HG02678 (cell line): ENCODE data around the gene SEMA4G.

Experiments
- ATAC-seq: cut with Tn5 transposase; IDR thresholded peaks from one replicate; pipeline ENCODE4 v1.9.1; 2021; ENCODE audit warnings: mild to moderate bottlenecking, moderate library complexity; ENCODE audit not compliant: unreplicated experiment

SEMA4G gene, protein sequence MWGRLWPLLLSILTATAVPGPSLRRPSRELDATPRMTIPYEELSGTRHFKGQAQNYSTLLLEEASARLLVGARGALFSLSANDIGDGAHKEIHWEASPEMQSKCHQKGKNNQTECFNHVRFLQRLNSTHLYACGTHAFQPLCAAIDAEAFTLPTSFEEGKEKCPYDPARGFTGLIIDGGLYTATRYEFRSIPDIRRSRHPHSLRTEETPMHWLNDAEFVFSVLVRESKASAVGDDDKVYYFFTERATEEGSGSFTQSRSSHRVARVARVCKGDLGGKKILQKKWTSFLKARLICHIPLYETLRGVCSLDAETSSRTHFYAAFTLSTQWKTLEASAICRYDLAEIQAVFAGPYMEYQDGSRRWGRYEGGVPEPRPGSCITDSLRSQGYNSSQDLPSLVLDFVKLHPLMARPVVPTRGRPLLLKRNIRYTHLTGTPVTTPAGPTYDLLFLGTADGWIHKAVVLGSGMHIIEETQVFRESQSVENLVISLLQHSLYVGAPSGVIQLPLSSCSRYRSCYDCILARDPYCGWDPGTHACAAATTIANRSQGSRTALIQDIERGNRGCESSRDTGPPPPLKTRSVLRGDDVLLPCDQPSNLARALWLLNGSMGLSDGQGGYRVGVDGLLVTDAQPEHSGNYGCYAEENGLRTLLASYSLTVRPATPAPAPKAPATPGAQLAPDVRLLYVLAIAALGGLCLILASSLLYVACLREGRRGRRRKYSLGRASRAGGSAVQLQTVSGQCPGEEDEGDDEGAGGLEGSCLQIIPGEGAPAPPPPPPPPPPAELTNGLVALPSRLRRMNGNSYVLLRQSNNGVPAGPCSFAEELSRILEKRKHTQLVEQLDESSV

DNA sequence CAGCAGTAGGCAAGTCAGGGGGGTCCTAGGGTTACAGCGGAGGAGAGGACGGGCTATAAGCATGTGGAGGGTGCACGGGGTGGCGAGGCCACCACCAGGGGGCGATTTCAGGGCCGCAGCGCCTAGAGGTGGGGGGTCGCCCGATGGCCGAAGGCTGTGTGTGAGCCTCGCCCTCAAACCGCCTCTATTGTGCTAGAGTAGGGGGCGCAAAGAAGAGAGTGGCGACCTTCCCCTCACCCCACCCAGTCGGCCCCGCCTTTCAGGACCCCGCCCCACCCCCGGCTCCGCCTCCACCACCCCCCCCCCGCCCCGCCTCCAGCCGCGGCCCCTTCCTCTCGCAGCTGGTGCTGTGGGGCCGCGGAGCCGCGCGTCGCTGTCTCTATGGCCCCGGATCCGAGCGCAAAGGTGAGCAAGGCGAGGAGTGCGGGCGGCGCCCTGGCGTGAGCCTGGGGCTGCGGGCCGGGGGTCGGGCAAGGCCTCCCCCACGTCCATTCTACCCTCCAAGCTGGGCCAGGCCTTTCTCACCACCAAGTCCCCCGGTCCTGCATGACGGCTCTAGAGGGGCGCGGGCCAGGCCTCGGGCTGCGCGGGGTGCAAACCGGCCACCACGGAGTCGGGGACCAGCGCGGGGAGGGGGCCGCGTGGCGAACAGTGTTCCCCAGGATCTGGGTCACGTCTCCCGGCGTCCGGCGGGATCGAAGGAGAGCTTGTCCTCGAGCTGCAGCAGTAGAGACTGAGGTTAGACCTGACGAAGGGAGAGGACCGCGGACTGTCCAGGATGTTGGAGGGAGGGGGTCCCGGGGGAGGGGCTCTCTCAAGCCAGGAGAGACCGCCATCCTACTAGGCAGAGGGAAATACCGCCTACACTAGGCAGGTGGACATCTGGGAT is at the start of gene SEMA4G:
TSS of gene SEMA4G (plus strand) at position 318 of the 889 bp plus-strand sequence. CDS start 3,409 bp downstream, outside the sequence.
- peak; percentile 52 for ATAC-seq

DNA sequence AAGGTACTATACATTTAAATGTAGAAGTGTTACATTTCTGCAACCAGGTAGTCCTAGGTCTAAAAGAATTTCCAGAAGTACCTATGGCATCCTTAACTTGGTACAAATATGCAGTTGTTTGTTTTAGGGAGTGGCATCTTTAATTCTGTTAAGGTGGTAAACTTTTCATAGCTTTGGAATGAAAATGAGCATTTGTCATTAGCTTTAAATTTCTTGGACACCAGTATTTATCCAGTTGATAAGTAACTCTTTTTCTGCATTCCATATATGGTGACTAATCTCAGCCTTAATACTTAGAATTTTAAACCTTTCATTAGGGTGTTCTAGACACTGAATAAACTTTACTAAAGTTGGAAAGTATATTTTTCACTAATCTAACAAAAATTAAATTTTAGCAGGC is 45.7 kb upstream of the SEMA4G start:
- no peak for ATAC-seq

DNA sequence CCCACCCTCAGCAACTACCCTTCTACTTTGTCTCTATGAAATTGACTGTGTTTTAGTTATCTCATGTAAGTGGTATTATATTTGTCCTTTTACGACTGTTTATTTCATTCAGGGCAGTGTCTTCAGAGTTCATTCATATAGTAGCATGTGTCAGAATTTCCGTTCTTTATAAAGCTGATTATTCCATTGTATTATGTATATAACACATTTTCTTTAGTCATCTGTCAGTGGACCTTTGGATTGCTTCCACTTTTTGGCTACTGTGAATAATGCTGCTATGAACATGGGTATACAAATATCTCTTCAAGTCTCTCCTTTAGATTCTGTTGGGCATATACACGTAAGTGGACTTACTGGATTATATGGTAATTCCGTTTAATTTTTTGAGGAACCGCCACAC is 42.0 kb upstream of the SEMA4G start:
- ATAC-seq, result no peak

DNA sequence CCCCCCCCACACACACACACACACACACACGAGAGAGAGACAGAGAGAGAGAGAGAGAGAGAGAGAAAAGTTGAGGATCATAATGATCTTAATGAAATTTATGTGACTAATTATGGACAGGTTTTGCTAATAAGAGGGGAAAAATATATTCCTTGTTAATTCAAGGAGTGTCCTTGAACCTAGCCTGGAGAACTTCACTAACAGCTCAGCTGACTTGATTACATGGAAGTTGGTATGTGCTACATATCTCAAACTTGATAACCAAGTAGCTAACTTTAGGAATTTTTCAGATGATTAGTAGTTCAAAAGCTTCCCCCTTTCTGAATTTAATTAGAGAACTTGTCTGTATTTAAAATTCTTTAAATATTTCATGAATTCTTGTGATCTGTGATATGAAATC is 41.3 kb upstream of the SEMA4G start:
- no peak for ATAC-seq

DNA sequence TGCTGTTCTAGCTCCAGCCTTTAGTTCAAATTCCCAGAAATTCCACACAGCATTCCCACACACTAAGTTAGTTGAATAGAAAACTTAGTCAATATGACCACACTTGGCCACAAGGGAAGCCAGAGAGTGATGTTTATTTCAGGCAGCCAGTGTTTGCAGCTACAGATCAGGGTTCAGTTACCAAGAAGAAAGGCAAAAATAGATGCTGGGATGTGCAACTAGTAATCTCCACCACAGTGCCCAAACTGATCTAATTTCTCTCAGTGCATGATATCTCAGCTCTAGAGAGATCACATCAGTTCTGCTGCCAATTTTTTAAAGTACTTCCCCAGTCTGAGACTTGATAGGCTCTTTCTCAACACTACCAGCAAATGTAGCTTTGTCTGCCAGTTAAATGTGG is 38.9 kb upstream of the SEMA4G start:
- no peak for ATAC-seq

DNA sequence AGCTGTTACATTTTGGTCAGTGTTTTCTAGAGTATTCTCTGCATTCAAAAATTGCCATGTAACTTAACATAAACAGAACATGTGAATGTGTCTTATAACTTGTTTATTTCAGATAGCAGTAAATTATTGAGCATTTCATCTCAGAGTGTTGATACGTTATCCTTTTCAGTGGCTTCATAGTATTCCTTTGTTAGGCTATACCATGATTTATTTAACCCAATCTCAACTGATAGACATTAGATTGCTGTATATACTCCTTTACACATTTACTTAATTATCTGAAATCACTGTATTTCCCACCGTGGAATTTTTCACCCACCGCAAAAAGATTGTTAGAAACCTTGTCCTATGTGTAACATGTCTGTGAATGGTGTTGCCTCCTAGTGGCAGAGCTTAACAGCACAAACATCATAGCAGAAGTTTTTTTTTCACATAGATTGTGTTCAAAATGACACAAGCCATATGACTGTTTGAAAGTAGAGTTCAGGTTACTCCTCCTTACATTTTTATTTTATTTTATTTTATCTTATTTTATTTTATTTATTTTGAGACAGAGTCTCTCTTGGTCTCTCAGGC is 35.1 kb upstream of the SEMA4G start:
- no peak for ATAC-seq

DNA sequence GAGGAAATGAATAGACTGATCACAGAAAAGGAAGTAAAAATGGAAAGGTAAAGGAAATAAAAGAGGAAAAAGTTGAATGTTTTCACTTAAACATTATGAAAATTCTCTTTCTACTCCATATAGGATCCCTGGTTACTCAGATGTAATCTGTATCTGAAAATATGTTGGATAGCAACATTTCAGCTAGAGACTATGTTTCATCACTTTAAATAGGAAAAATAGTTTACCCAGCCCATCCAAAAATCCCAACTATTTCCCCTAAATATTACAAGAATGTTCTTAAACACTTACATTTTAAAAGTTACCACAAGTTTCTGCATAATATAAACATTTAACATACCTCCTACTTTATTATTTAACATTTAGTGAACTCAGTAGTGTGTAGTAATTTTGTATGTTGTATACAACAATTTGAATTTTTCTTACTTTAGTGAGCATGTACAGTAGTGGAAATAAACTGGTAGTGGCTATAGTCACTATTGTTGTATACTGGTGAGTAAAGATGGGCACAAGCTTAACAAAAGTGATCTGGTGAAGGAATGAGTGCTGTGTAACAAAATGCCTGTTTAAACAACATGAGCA is 29.4 kb upstream of the SEMA4G start:
- no peak for ATAC-seq

DNA sequence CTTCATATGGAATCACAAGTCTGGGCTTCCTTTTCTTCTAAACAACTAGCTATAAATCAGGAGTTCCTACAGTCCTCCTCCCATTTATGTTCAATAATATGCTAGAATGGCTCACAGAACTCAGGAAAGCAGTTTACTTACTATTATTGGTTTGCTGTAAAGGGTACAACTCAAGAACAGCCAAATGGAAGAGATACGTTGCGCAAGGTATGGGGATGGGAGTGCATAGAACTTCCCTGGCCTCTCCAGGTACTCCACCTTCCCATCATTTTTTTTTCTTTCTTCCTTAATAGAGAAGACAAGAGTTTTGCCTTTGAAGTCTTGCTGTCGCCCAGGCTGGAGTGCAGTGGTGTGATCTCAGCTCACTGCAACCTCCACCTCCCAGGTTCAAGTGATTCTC is 27.1 kb upstream of the SEMA4G start:
- no peak for ATAC-seq

DNA sequence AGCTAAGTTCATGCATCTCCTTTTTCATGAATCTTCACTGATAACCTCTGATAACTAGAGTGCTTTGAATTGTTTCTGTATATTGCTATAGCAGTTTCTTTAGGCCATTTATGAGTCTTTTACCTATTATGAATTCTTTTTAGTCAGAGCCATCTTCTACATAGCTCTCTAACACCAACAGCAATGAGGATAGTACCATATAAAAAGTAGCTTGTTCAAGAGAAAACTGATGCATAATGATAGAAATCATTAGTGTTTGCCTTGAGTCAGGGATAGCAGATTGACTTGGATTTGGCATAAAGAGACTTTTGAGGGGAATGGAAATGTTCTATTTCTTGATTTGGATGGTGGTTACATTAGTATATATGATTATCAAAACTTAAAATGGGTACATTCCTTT is 25.8 kb upstream of the SEMA4G start:
- no peak for ATAC-seq

DNA sequence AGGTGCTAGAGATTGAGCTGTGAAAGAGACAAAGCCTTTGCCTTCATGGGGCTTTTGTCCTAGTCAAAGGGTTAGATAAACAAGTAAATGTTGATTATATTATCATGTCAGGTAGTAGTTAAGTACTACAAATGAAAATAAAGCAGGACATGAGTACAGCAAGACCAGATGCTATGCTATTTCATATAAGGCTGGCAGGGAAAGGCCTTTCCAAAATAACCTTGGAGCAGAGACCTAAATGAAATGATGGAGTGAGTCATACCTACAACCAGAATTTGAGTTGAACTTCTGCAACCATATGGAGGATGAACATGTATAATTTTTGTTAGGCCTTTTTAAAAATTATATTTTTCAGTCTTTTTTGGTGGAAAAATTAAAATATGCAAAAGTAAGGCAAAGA is 23.6 kb upstream of the SEMA4G start:
- no peak for ATAC-seq

DNA sequence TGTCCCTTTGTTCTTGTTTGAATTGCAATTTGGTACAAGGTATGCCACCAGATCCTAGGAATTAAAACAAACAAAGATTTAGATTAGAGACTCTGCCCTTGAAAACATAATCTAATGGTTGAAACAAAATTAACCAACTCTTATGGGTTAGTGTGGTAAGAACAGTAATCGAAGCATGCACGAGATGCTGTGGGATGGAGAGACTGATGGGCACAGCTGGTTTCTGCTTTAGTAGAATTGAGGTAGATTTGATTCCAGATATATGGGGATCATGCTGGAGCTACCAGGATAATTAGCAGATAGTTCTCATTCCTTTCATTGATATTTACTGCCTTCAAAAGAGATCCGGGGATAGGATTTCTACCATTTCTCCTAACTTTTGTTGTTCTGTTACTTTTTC is 20.4 kb upstream of the SEMA4G start:
- no peak for ATAC-seq

DNA sequence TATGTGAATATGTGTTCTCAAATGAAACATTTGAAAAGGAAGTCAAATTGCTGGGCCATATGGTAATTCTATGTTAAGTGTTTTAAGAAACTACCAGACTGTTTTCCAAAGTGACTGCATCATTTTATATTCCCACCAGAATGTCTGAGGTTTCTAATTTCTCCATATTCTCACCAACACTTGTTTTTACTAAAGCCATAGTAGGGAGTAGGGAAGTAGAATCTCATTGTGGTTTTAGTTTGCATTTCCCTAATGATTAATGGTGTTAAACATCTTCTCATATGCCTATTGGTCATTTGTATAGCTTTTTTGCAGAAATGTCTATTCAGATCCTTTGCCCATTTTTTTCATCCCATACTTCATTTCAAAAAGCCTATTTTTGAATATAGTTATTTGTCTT is 9.1 kb upstream of the SEMA4G start:
- ATAC-seq, result no peak

DNA sequence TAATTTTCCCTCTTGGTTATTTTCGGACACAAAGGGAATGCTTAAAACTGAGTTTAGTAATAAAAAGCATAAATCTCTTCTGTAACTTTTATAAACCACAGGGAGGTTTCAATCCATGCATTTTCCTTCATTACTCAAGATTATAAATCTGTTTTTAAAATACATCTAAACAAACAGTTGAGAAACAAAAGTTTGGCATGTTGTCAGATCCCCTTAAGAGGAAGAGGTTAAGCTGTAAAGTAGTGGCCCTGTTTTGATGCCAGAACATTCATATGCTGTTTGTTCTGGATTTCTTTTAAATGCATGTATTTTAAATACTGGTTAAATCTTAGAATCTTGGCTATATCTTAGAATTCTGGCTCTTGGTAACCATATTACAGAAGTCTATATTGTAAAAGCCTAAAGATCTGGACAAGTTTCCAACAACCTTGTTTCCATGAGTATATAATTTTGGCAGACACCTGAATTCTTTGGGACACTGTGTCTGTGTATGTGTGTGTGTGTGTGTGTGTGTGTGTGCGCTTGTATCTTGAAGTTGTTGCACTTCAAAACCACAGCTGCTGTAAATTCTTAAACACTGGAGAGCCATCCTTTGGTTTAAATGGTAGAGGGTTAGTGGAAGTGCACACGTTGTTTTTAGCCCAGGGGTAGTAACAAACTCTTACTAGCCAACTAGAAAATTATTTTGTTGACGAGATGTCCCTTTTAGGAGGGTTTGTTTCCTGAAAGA is 6.8 kb upstream of the SEMA4G start:
- ATAC-seq, result no peak

DNA sequence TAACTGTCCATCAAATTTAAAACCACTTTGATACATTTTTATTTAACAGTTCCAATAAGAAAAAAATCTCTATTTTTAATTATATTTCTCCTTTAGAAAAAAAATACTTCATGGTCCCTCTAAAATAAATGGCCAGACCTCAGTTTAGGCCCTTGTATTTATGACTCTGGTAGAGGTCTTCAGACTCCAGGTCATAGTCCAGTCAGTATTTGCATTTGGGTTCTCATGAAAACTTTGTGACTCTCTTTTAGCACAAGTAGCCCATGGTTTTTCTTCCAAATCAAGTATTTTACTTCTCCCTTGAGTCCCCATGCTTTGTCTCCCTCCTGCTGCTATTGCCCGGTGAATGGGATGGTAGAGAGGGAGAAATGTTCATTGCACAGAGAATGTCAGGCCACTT is 5.5 kb upstream of the SEMA4G start:
- no peak for ATAC-seq

DNA sequence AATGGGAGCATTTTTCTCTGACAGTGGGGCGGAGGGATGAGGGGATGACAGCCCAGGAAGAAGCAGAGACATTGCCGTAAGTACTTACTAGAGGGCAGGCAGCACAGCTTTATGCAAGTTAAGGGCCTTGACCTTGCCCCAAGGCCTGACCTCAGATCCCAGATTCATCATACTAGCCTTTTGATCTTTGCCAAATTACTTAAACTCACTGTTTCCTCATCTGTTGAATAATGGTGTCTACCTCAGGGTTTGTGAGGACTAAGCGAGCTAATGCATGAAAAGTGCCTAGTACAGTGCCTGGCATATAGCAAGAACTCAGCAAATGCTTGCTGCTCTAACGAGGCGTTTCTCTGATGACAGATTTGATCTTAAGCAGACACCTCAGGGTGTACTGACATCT is 3.5 kb upstream of the SEMA4G start:
- ATAC-seq, result no peak

DNA sequence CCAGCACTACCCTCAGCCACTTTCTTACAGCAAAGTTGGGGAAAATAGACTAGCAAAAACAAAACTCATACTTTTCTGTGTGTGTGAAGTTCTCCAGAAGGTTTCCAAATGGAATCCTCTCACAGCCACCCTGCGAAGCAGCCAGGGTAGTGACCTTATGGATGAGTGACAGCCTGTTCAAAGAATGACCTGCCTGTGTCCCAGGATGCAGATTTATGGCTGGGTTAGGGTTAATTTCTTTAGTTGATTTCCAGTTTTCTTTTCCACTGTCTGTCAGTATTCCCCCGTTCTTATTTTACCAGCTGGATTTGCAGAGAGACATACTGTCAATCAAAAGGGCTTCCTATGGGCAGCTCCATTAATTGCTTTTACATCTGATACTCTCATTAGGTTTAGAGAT is 2.4 kb upstream of the SEMA4G start:
- no peak for ATAC-seq

DNA sequence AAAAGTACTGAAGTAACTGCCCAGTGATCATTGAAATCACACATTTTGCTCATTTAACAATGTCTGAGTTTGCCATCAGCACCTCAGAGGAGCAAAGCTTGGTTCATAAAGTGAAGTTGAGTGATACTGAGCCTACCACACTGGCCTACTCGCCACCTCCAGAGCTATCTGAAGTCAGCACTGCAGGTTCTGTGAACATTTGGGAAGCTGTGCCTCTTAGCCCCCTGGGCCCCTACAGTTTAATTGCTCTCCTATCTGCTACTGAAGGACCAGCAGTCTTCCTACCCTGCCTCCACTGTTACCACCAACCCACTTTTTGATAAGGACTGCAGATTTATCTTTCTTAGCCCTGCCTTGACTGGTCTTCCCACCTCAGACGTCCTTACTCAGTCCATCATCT is 2.0 kb upstream of the SEMA4G start:
- ATAC-seq, result no peak

DNA sequence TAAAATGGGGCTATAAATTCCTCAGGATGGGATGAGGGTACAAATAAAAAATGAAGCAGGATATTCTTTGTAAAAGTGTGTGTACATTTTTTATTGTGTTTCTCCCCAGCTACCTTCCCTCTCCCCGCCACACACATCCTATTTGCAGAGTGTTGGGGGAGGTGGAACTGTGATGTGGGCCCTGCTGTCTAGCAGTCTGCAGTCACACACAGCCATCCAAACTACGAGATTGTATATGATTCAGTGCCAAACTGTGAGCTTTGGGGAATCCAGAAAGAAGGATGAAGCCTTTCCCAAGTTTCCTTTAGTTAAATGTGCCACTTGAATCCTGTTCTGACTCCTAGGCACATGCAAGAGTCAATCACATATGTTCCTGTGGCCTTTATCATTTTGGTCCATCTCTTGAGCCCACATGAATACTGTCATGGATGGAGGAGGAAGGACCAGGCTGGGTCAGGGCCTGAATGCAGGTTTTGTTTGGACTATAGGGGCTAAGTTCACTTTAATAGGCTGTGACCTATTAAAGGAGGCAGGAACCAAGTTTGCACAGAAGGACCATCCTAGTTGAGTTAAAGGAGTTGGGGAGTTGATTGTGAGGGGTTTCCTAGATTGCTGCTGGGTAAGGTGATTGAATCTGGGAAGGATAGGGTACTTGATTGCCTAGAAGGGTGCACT is 1.1 kb upstream of the SEMA4G start:
- no peak for ATAC-seq

DNA sequence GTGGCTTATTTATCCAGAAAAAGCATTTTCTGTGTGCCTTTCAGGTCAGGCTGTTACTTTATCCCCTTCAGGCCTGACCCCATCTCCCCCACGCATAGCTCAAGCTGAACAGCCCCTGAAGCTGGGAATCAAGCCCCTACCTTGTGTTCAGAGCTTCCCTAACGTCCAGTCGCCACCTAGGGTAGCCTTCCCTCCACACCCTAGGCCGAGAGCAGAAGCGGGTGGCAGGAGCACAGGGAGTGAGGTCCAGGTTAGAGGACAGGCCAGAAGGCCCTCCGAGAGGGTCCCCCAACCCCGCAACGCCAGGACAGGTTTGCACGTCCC is 479 bp upstream of the SEMA4G start:
- ATAC-seq, result no peak
